Epithelial cell of proximal tubule (primary cell): ENCODE measurements around the gene TRAPPC6A. TPM values are rescaled to one million over a fixed set of nuclear protein-coding genes. Genes with fewer than 3 reads are reported as not detected.

Experiments used
- DNase-seq: peaks from one replicate; pipeline ENCODE4 v3.0.0-alpha.2; 2011; ENCODE audit warnings: low read depth
- H3K4me3 ChIP-seq: 2 replicates; pipeline ENCODE4 v1.5.1; 2011; ENCODE audit warnings: low read depth, mild to moderate bottlenecking, low read length
- CTCF ChIP-seq: conservative IDR thresholded peaks from 2 replicates; pipeline ENCODE4 v1.5.1; 2012; ENCODE audit warnings: low read depth, mild to moderate bottlenecking, low read length
- total RNA-seq: library from RNA; depleted of rRNA; stranded (reverse); fragments of >200 nt; gene quantifications from 2 replicates; pipeline ENCODE4 v1.2.3, GENCODE V29; 2015

The TRAPPC6A gene, protein sequence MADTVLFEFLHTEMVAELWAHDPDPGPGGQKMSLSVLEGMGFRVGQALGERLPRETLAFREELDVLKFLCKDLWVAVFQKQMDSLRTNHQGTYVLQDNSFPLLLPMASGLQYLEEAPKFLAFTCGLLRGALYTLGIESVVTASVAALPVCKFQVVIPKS
- total RNA-seq, result 9.5 and 16.5 TPM in 2 replicates

- no peak for TF ChIP-seq CTCF
- H3K4me3 ChIP-seq, result peak within 1 kb of the TSS; percentile 98
Measured at GRCh38 chr19:45177817-45178261, at the start of gene TRAPPC6A. Gene TRAPPC6A (minus strand): TSS chr19:45178237. CDS start chr19:45178218, 19 bp downstream.

GRCh38 chr19:45224645-45225044, 46.6 kb upstream of the TRAPPC6A start:
- no peak for TF ChIP-seq CTCF
- H3K4me3 ChIP-seq, result no peak overlapping the region
- no peak for DNase-seq

More at GRCh38 chr19:45177817-45178261, at the start of gene TRAPPC6A:
- peak; percentile 20 for DNase-seq

GRCh38 chr19:45223879-45224278, 45.8 kb upstream of the TRAPPC6A start:
- no peak for DNase-seq
- no peak for TF ChIP-seq CTCF
- no peak overlapping the region for H3K4me3 ChIP-seq

DNA sequence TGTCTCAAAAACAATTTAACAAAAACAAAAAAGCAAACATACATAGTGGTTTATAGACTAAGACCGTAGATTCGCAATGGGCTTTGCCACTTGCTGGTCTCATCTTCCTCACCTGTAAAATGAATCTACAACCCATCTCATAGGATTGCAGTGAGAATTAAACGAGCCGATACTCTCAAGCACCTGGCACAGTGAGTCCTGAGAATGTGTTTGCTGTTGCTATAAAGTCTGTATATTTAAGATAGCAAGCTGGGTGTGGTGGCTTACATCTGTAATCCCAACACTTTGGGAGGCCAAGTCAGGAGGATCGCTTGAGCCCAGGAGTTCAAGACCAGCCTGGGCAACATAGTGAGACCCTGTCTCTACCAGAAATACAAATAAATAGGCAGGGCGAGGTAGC, 44.7 kb upstream of the TRAPPC6A start:
- no peak overlapping the region for H3K4me3 ChIP-seq
- no peak for TF ChIP-seq CTCF
- DNase-seq, result no peak

- DNase-seq, result no peak
- no peak for TF ChIP-seq CTCF
- no peak overlapping the region for H3K4me3 ChIP-seq
Measured at GRCh38 chr19:45218911-45219743, 41.1 kb upstream of the TRAPPC6A start.

GRCh38 chr19:45218426-45218825, 40.4 kb upstream of the TRAPPC6A start:
- no peak for TF ChIP-seq CTCF
- no peak for DNase-seq
- no peak overlapping the region for H3K4me3 ChIP-seq
